ENCODE results near the gene TUBB1. TPM values are rescaled to one million over a fixed set of nuclear protein-coding genes. Genes with fewer than 3 reads are reported as not detected.
A peak's percentile ranks its signal among the peaks of the same experiment; 100 is the strongest.

Gene TUBB1
- total and polyA plus RNA-seq, 2 of the 4 experiments (the other 2 are of a cell fraction) = not detected

GRCh38 chr20:59031564-59032022, 12.4 kb downstream of the TUBB1 start:
- Histone ChIP-seq H3K9me3 (ENCODE audit: control insufficient read depth, insufficient read depth, low read length) (no peaks in the 10 kb centered on the region), H3K9ac (ENCODE audit: low read depth, low read length) (peak overlapping the region; percentile 88), H2AFZ (replicated peaks; ENCODE audit: low read length, poor library complexity) (peak overlapping the region; percentile 96), H2AK9ac (replicated peaks; ENCODE audit: low read depth, low read length, poor library complexity) (peak overlapping the region; percentile 99), H2BK15ac (ENCODE audit: low read depth, low read length) (peak overlapping the region; percentile 48; the same call in 1 of the 3 replicates), H3K79me1 (ENCODE audit: low read depth in 1 of 2, low read length in 2 of 2) (peaks cover 19 to 48% of the 10 kb centered on the region in 2 experiments), H4K91ac (ENCODE audit: insufficient read depth, low read depth, low read length) (peak overlapping the region; percentile 92), H3K4me2 (ENCODE audit: low read depth, low read length) (peak overlapping the region; percentile 96), H3K27me3 (ENCODE audit: control insufficient read depth, insufficient read depth, low read length) (no peaks in the 10 kb centered on the region), H3K36me3 (ENCODE audit: control insufficient read depth, insufficient read depth, low read length) (peaks cover 19% of the 10 kb centered on the region), H4K8ac (ENCODE audit: low read depth in 2 of 2, low read length in 2 of 2) (peak overlapping the region; percentile 46 to 96), H3K4me1 (ENCODE audit: control insufficient read depth, insufficient read depth, low read length) (peaks cover 9% of the 10 kb centered on the region), H2AK5ac (ENCODE audit: low read depth, low read length) (peak overlapping the region; percentile 85), H3K4ac (ENCODE audit: low read depth, low read length) (peak overlapping the region; percentile 99), H3K56ac (ENCODE audit: extremely low read depth, insufficient read depth, low read length) (peak overlapping the region; percentile 84), H4K5ac (ENCODE audit: low read depth, low read length) (peak overlapping the region; percentile 87), H3K23ac (ENCODE audit: low read depth, low read length) (peak overlapping the region; percentile 99), H2BK5ac (ENCODE audit: low read depth, low read length, poor library complexity, severe bottlenecking) (peak overlapping the region; percentile 93), H3K9me1 (ENCODE audit: insufficient read depth, low read length) (peaks cover 7% of the 10 kb centered on the region), H2BK20ac (ENCODE audit: low read depth, low read length) (peak overlapping the region; percentile 50; the same call in 1 of the 2 replicates), H3K27ac (ENCODE audit: insufficient read depth, low read length) (peak overlapping the region; percentile 94), H2BK120ac (ENCODE audit: low read depth, low read length) (peak overlapping the region; percentile 49; the same call in 1 of the 2 replicates), H3K18ac (ENCODE audit: low read depth, low read length) (peak overlapping the region; percentile 69; the same call in 1 of the 2 replicates), H3K14ac (replicated peaks; ENCODE audit: low read depth, low read length) (peak overlapping the region; percentile 97), H4K20me1 (ENCODE audit: insufficient read depth, low read length) (peaks cover 32% of the 10 kb centered on the region), H3K4me3 (ENCODE audit: insufficient read depth, low read depth, low read length) (peak overlapping the region; percentile 93)
- ATAC-seq (ENCODE audit: low read depth) = no peak
- ChIA-PET CTCF (interaction anchor here (0.9 to 1.4 kb wide), 2 partner anchors 12 to 45 kb away, joined by 3 to 5 read pairs; partner anchors contain the start of gene PRELID3B), POLR2A (ENCODE audit: unreplicated experiment) (interaction anchor here (1.3 kb wide), 1 partner anchor 11 kb away, joined by 5 read pairs; no protein-coding TSS in a partner anchor)
- BruUV-seq (replicated peaks) = no TSS peak
- intact Hi-C loops (cut with micrococcal nuclease) (loop anchor here (5.0 kb wide), 2 partner anchors 139 to 159 kb away; no protein-coding TSS in a partner anchor), dilution Hi-C loops (cut with HindIII; ENCODE audit: low sequenced_read_pairs, unreplicated experiment) (no loop called here), in situ Hi-C loops (cut with MboI; ENCODE audit: low sequenced_read_pairs) (loop anchor here (25.0 kb wide), 3 partner anchors 794 to 1644 kb away; partner anchors contain the start of genes ANKRD60 and RBM38)
- DNase-seq = no peak
- no peak for TF ChIP-seq RAD21 (IDR thresholded peaks at IDR 0.05; ENCODE audit: low read length)
- TF ChIP-seq MAFK (IDR thresholded peaks at IDR 0.05; ENCODE audit: low read depth, low read length) = no peak
- TF ChIP-seq CHD1 (IDR thresholded peaks at IDR 0.05; ENCODE audit: low read depth, low read length) = no peak
- peak; percentile 35; the same call in 1 of the 2 replicates for TF ChIP-seq USF2 (IDR thresholded peaks at IDR 0.05; ENCODE audit: low read depth, low read length)
- TF ChIP-seq MAZ (IDR thresholded peaks at IDR 0.05; ENCODE audit: borderline replicate concordance, low read depth, low read length) = no peak
- 0% methylated on average over 4 of the region's 13 CpGs; no CpG with 5 or more reads in 1 of the 2 experiments for WGBS, 2 experiments (ENCODE audit: extremely low coverage in 2 of 2, insufficient read length in 1 of 2)

Measured in IMR-90 (cell line).